GM21529 (cell line): ENCODE data around the gene NBEA.
"Not testable (repeated sequence)": the region's sequence is repeated elsewhere in the genome, so short reads cannot be mapped to it uniquely, and the experiment has no call there.

Experiments
- ATAC-seq: cut with Tn5 transposase; IDR thresholded peaks from one replicate; pipeline ENCODE4 v1.9.1; 2021; ENCODE audit not compliant: unreplicated experiment

Gene NBEA

GRCh38 chr13:35058585-35058984 is 116.5 kb downstream of the NBEA start:
- peak; percentile 100 for ATAC-seq

GRCh38 chr13:35086667-35087066 is 144.6 kb downstream of the NBEA start:
- no peak for ATAC-seq

DNA sequence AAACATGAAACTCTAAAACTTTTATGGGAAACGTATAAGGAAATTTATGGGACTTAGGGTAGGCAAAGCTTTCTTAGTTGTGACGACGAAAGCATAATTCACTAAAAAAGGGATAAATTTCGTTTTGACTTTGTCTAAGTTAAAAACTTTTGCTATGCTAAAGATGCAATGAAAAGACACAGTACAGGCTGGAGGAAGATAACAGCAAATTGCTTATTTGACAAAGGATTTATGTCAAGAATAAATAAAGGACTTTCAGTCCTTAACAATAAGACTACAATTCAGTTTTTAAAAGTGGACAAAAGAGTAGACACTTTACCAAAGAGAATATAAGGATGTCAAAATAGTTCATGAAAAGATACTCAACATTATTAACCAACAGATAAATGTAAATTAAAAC is 150.2 kb downstream of the NBEA start:
- ATAC-seq, result no peak

- ATAC-seq, result no peak
Measured at GRCh38 chr13:35092751-35093150, 150.7 kb downstream of the NBEA start.

DNA sequence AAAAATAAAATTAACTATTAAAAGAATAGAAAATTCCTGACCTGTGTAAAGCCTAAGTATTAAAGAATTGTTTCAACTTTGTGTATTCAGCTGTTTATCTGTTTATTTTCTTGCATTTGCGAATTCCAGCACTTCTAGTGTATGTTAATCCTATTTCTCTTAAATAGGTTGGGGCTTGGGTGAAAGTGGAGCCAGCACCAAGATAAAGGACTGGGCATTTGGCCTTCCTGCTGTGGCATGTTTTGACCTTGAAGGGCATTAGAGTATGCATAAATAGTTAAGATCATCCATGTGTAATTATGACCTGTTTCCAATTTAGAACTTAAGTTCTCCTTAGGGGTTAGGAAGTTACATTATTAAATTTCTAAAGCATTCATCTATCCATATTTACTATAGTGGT is 151.3 kb downstream of the NBEA start:
- ATAC-seq, result no peak

- not testable (repeated sequence) for ATAC-seq
Measured at GRCh38 chr13:35106771-35107170, 164.7 kb downstream of the NBEA start.

DNA sequence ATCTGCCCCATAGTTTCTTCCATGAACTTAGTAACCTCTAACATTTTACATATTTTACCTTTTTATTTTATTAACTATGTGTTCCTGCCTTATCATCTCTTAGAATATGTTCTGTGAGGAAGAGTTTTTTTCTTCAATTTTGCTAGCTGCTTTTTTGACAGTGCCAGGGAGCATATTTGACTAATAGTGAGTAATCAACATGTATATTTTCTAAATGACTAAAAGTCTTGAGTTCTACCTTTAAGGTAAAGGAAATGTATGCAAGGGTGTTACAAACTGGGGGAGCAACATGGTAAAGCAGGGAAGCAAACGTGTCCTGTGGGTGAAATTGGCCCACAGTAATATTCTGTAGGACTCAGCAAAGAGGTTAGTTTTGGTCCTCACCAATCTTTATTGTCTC is 165.5 kb downstream of the NBEA start:
- ATAC-seq, result no peak

DNA sequence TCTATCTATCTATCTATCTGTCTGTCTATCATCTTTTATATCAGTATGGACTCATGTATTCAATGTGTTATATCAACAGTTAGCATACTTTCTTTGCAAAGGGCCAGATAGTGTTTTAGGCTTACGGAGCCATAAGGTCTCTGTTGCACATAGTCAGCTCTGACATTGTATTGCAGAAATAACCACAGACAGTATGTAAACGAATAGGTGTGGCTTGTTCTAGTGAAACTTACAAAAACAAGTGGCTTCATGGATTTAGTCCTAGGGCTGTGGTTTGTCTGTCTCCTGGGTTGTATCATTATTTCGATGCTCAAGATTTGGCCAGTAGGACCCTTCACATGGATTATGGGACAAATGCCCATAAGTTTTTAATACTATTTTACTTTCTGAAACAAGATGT is 171.5 kb downstream of the NBEA start:
- not testable (repeated sequence) for ATAC-seq

GRCh38 chr13:35127466-35127865 is 185.4 kb downstream of the NBEA start:
- ATAC-seq, result no peak

- ATAC-seq, result no peak
Measured at GRCh38 chr13:35129500-35129899, 187.4 kb downstream of the NBEA start.

- no peak for ATAC-seq
Measured at GRCh38 chr13:35131471-35131870, 189.4 kb downstream of the NBEA start.

- no peak for ATAC-seq
Measured at GRCh38 chr13:35136585-35136984, 194.5 kb downstream of the NBEA start.

DNA sequence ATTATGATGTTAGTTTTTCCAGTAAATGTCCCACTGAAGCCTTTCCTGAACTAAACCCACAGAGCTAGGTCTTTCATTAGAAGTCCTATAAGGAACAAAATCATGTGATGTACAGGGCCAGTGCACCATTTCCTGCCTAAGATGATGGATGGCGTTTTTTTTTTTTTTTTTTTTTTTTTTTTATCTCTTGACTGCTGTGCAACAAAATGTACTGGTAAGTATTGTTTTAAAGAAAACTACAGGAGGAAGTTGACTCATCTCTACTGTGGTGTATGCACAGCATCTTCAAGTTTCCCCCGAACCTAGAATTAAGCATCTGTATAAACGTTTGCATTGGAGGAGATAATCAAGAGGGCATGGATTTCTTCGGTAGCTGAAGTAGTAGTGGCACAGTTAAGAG is 197.5 kb downstream of the NBEA start:
- ATAC-seq, result no peak

- no peak for ATAC-seq
Measured at GRCh38 chr13:35140321-35140720, 198.3 kb downstream of the NBEA start.

GRCh38 chr13:35140831-35141230 is 198.8 kb downstream of the NBEA start:
- ATAC-seq, result no peak

DNA sequence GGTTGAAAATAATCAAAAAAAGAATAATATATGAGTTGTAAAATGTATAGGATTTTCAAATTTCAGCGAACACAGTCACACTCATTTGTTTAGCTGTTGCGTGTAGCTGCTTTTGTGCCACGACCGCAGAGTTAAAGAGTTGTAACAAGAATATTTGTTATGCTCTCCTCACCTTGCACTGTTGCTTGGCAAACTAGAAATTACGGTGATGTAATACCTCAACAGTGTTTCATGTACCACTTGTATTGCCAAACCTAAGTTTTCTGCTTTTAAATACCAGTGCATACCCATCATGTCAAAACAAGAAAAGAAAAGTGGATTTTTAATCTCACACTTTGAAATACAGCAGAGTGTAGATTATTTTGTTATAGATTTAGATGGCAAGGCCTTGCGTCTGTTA is 201.1 kb downstream of the NBEA start:
- no peak for ATAC-seq

- ATAC-seq, result no peak
Measured at GRCh38 chr13:35144166-35144890, 202.3 kb downstream of the NBEA start.

DNA sequence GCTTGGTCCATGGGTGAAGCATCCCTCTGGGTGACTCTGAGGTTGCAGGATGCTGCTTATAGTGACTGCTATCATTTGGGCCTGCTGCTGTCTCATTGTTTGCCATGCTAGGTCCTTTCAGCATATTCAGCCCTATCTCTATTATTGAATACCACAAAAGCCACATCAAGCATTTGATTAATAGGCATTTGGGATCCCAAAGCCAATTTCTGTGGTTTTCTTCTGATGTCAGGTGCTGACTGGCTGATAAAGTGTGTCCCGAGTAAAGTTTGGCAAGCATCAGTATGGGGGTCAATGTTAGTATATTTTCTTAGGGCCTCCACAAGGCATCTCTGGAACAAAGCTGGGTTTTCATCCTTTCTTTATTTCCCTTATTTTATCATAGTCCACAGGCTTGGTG is 204.6 kb downstream of the NBEA start:
- no peak for ATAC-seq

- ATAC-seq, result peak; percentile 73
Measured at GRCh38 chr13:35157143-35157755, 215.2 kb downstream of the NBEA start.

GRCh38 chr13:35159041-35159440 is 217.0 kb downstream of the NBEA start:
- no peak for ATAC-seq

GRCh38 chr13:35160896-35161295 is 218.8 kb downstream of the NBEA start:
- ATAC-seq, result no peak

DNA sequence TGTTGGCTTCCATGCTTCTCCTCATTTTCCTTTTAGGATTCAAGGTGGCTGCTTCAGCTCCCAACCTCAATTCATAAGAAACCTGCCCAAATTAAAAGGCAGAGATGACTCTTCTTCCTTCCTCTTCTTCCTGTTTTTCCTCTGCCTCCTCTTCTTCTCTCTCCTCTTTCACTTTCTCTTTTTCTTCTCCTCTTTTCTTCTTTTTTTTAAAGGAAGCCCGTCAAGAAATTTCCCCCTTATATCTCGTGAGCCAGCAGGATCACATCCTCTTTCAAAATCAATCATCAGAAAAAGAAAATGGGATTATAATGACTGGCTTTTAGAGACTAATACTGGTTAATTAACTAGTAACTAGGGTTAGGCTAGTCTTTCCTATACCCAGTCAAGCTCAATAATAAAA is 220.3 kb downstream of the NBEA start:
- no peak for ATAC-seq

- ATAC-seq, result peak; percentile 54
Measured at GRCh38 chr13:35163674-35164073, 221.6 kb downstream of the NBEA start.
